ENCODE measurements around the gene SLC1A4.
"Not testable (repeated sequence)": the region's sequence is repeated elsewhere in the genome, so short reads cannot be mapped to it uniquely, and the experiment has no call there.

Gene SLC1A4

GRCh38 chr2:64960819-64961218 is 28.4 kb upstream of the SLC1A4 start:
- Histone ChIP-seq H3K27ac (ENCODE audit: low read length, poor library complexity, severe bottlenecking) (no peak overlapping the region), H3K27me3 (ENCODE audit: control insufficient read depth in 1 of 2, insufficient read depth in 1 of 2, low read length in 2 of 2) (no peaks in the 10 kb centered on the region)
- 52% methylated on average over 2 of the region's 2 CpGs for WGBS

GRCh38 chr2:64963138-64963537 is 26.1 kb upstream of the SLC1A4 start:
- DNase-seq; H3K14ac ChIP-seq (ENCODE audit: low read length in 2 of 2); H3K4me2 ChIP-seq (ENCODE audit: low read length, poor library complexity, severe bottlenecking); H3K9me3 ChIP-seq (ENCODE audit: control insufficient read depth, low read length); H2BK15ac ChIP-seq (ENCODE audit: low read depth, poor library complexity, severe bottlenecking); H2AFZ ChIP-seq (ENCODE audit: low read depth, low read length); H3K27ac ChIP-seq (ENCODE audit: low read length, poor library complexity, severe bottlenecking); H3K4ac ChIP-seq (ENCODE audit: low read depth in 1 of 2, low read length in 2 of 2); H3K36me3 ChIP-seq (ENCODE audit: control insufficient read depth in 1 of 2, insufficient read depth in 2 of 2, low read depth in 1 of 2, low read length in 2 of 2); H3K9ac ChIP-seq (ENCODE audit: low read length); H2BK120ac ChIP-seq (ENCODE audit: low read depth, low read length); H3K4me3 ChIP-seq (ENCODE audit: insufficient read depth in 1 of 2, low read depth in 1 of 2, low read length in 2 of 2); H2BK12ac ChIP-seq (ENCODE audit: low read length in 2 of 2); H3K4me1 ChIP-seq (ENCODE audit: control insufficient read depth, insufficient read depth, low read depth, low read length); H3K79me1 ChIP-seq (replicated peaks; ENCODE audit: low read length, poor library complexity, severe bottlenecking); H4K91ac ChIP-seq (ENCODE audit: low read length); H4K8ac ChIP-seq (ENCODE audit: low read length); H3K27me3 ChIP-seq (ENCODE audit: control insufficient read depth in 1 of 2, insufficient read depth in 1 of 2, low read length in 2 of 2); H2BK5ac ChIP-seq (ENCODE audit: low read depth, low read length, poor library complexity, severe bottlenecking); H3K18ac ChIP-seq (ENCODE audit: low read depth in 1 of 2, low read length in 2 of 2); H2AK5ac ChIP-seq (ENCODE audit: low read length, severe bottlenecking); H3K23ac ChIP-seq (ENCODE audit: low read length in 2 of 2): not testable (repeated sequence)
- WGBS, result 98% methylated on average over 4 of the region's 4 CpGs

More at GRCh38 chr2:64960819-64961218, 28.4 kb upstream of the SLC1A4 start:
- Histone ChIP-seq H2BK120ac (ENCODE audit: low read depth, low read length) (no peak overlapping the region), H2AK5ac (ENCODE audit: low read length, severe bottlenecking) (no peak overlapping the region), H2BK12ac (ENCODE audit: low read length in 2 of 2) (no peak overlapping the region), H3K23ac (ENCODE audit: low read length in 2 of 2) (no peak overlapping the region), H3K4me2 (ENCODE audit: low read length, poor library complexity, severe bottlenecking) (no peak overlapping the region), H3K36me3 (ENCODE audit: control insufficient read depth in 1 of 2, insufficient read depth in 2 of 2, low read depth in 1 of 2, low read length in 2 of 2) (no peaks in the 10 kb centered on the region), H4K8ac (ENCODE audit: low read length) (no peak overlapping the region), H4K91ac (ENCODE audit: low read length) (no peak overlapping the region), H3K79me1 (replicated peaks; ENCODE audit: low read length, poor library complexity, severe bottlenecking) (no peaks in the 10 kb centered on the region), H3K9ac (ENCODE audit: low read length) (no peak overlapping the region), H2BK15ac (ENCODE audit: low read depth, poor library complexity, severe bottlenecking) (no peak overlapping the region), H2AFZ (ENCODE audit: low read depth, low read length) (no peak overlapping the region), H3K9me3 (ENCODE audit: control insufficient read depth, low read length) (no peaks in the 10 kb centered on the region), H3K4ac (ENCODE audit: low read depth in 1 of 2, low read length in 2 of 2) (no peak overlapping the region), H3K14ac (ENCODE audit: low read length in 2 of 2) (no peak overlapping the region), H3K4me3 (ENCODE audit: insufficient read depth in 1 of 2, low read depth in 1 of 2, low read length in 2 of 2) (no peak overlapping the region), H3K18ac (ENCODE audit: low read depth in 1 of 2, low read length in 2 of 2) (no peak overlapping the region), H2BK5ac (ENCODE audit: low read depth, low read length, poor library complexity, severe bottlenecking) (no peak overlapping the region), H3K4me1 (ENCODE audit: control insufficient read depth, insufficient read depth, low read depth, low read length) (peaks cover 3% of the 10 kb centered on the region)
- peak; percentile 17 for DNase-seq

GRCh38 chr2:64963719-64964118 is 25.5 kb upstream of the SLC1A4 start:
- Histone ChIP-seq H3K27ac (ENCODE audit: low read length, poor library complexity, severe bottlenecking) (no peak overlapping the region), H3K4me2 (ENCODE audit: low read length, poor library complexity, severe bottlenecking) (no peak overlapping the region), H3K4me3 (ENCODE audit: insufficient read depth in 1 of 2, low read depth in 1 of 2, low read length in 2 of 2) (no peak overlapping the region), H3K9me3 (ENCODE audit: control insufficient read depth, low read length) (no peaks in the 10 kb centered on the region), H3K18ac (ENCODE audit: low read depth in 1 of 2, low read length in 2 of 2) (no peak overlapping the region), H4K91ac (ENCODE audit: low read length) (no peak overlapping the region), H3K14ac (ENCODE audit: low read length in 2 of 2) (no peak overlapping the region), H3K9ac (ENCODE audit: low read length) (no peak overlapping the region), H3K4me1 (ENCODE audit: control insufficient read depth, insufficient read depth, low read depth, low read length) (no peaks in the 10 kb centered on the region), H2BK15ac (ENCODE audit: low read depth, poor library complexity, severe bottlenecking) (no peak overlapping the region), H2AK5ac (ENCODE audit: low read length, severe bottlenecking) (no peak overlapping the region), H3K36me3 (ENCODE audit: control insufficient read depth in 1 of 2, insufficient read depth in 2 of 2, low read depth in 1 of 2, low read length in 2 of 2) (no peaks in the 10 kb centered on the region), H2AFZ (ENCODE audit: low read depth, low read length) (no peak overlapping the region), H3K27me3 (ENCODE audit: control insufficient read depth in 1 of 2, insufficient read depth in 1 of 2, low read length in 2 of 2) (peaks cover 0 to 3% of the 10 kb centered on the region in 2 experiments), H3K4ac (ENCODE audit: low read depth in 1 of 2, low read length in 2 of 2) (no peak overlapping the region), H3K79me1 (replicated peaks; ENCODE audit: low read length, poor library complexity, severe bottlenecking) (no peaks in the 10 kb centered on the region), H2BK120ac (ENCODE audit: low read depth, low read length) (no peak overlapping the region), H2BK12ac (ENCODE audit: low read length in 2 of 2) (no peak overlapping the region), H3K23ac (ENCODE audit: low read length in 2 of 2) (no peak overlapping the region), H2BK5ac (ENCODE audit: low read depth, low read length, poor library complexity, severe bottlenecking) (no peak overlapping the region), H4K8ac (ENCODE audit: low read length) (no peak overlapping the region)
- DNase-seq, result no peak
- WGBS, result 100% methylated on average over 1 of the region's 1 CpG

GRCh38 chr2:64966017-64966416 is 23.2 kb upstream of the SLC1A4 start:
- no peak overlapping the region for H4K8ac ChIP-seq (ENCODE audit: low read length)
- H2BK120ac ChIP-seq (ENCODE audit: low read depth, low read length), result no peak overlapping the region
- no peak overlapping the region for H3K4me2 ChIP-seq (ENCODE audit: low read length, poor library complexity, severe bottlenecking)
- no peak overlapping the region for H3K14ac ChIP-seq (ENCODE audit: low read length in 2 of 2)
- no peak overlapping the region for H2AFZ ChIP-seq (ENCODE audit: low read depth, low read length)
- no peak overlapping the region for H2BK12ac ChIP-seq (ENCODE audit: low read length in 2 of 2)
- H2BK5ac ChIP-seq (ENCODE audit: low read depth, low read length, poor library complexity, severe bottlenecking), result no peak overlapping the region
- 100% methylated on average over 4 of the region's 4 CpGs for WGBS
- H2BK15ac ChIP-seq (ENCODE audit: low read depth, poor library complexity, severe bottlenecking), result no peak overlapping the region
- no peak overlapping the region for H3K27ac ChIP-seq (ENCODE audit: low read length, poor library complexity, severe bottlenecking)
- no peaks in the 10 kb centered on the region for H3K9me3 ChIP-seq (ENCODE audit: control insufficient read depth, low read length)
- H3K9ac ChIP-seq (ENCODE audit: low read length), result no peak overlapping the region
- H3K23ac ChIP-seq (ENCODE audit: low read length in 2 of 2), result no peak overlapping the region
- H3K4me1 ChIP-seq (ENCODE audit: control insufficient read depth, insufficient read depth, low read depth, low read length), result no peaks in the 10 kb centered on the region
- H2AK5ac ChIP-seq (ENCODE audit: low read length, severe bottlenecking), result no peak overlapping the region
- H3K27me3 ChIP-seq (ENCODE audit: control insufficient read depth in 1 of 2, insufficient read depth in 1 of 2, low read length in 2 of 2), result peaks cover 0 to 3% of the 10 kb centered on the region in 2 experiments
- H3K4me3 ChIP-seq (ENCODE audit: insufficient read depth in 1 of 2, low read depth in 1 of 2, low read length in 2 of 2), result no peak overlapping the region
- DNase-seq, result no peak
- H3K4ac ChIP-seq (ENCODE audit: low read depth in 1 of 2, low read length in 2 of 2), result no peak overlapping the region
- H4K91ac ChIP-seq (ENCODE audit: low read length), result no peak overlapping the region
- H3K79me1 ChIP-seq (replicated peaks; ENCODE audit: low read length, poor library complexity, severe bottlenecking), result no peaks in the 10 kb centered on the region
- no peak overlapping the region for H3K18ac ChIP-seq (ENCODE audit: low read depth in 1 of 2, low read length in 2 of 2)
- H3K36me3 ChIP-seq (ENCODE audit: control insufficient read depth in 1 of 2, insufficient read depth in 2 of 2, low read depth in 1 of 2, low read length in 2 of 2), result no peaks in the 10 kb centered on the region
